Measurements from ENCODE around the gene MARK3. TPM values are rescaled to one million over a fixed set of nuclear protein-coding genes. Genes with fewer than 3 reads are reported as not detected.

The MARK3 gene
- total and polyA plus RNA-seq, 2 of the 4 experiments (the other 2 are of a cell fraction), result 78.5 to 80.5 TPM

DNA sequence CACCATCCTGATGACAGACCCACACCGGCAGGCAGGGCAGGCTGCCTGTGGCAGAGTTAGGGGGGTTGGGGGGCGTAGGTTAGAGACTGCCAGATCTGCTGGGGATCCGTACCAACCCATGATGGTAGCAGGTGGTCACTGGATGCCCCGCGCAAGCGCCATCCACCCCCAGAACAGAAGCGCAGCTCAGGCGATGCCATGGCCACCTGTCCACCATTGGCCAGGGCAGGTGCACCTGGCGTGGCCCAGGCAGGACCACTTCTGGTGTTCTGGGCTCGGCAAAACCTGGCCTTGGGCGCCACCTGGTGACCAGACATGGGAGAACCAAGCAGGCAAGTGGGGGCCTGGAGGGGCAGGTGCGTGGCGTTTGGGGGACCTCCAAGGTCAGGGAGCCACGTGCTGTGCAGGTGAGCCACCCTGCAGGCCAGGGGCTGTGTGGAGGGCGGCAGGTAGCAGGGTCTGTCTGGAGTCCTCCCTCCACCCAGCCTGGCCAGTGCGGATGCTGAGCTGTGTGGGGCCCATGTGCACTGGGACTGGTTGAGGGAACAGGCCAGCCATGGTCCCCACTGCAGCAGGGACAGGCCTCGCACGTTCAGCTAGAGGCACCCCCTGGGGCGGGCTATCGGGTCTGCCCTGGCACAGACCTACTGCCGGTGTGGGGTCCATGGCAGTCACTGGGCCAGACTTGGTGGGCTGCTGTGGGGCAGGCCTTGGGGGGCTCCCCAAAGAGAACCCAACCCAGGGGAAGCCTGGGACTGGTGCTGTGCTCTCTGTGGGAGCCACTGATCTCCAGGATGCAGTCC, 161.6 kb downstream of the MARK3 start (continued):
- TF ChIP-seq CHD1 (IDR thresholded peaks at IDR 0.05; ENCODE audit: low read depth, low read length) (no peak), RAD21 (IDR thresholded peaks at IDR 0.05; ENCODE audit: low read length) (peak; percentile 91)

DNA sequence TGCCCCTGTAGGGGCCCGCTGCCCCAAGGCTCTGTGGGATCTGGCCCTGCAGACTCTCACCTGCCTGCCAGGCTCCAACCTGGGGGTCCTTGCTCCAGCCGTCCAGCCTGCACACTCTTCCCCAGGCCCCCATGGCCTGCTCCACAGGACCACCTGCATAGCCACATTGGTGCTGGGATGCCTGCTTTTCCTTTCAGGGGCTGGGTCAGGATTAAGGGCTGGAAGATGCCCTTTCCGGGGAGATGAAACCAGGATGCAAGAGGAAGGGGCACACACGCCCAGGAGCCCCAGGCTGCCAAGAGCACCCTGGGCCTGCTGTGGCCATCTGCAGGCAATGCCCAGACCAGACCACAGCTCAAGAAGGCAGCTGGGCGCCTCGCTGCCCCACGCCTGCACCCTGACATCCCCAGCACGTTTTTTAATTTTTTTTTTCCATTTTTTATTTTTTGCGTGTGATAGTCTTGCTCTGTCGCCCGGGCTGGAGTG, 162.3 kb downstream of the MARK3 start:
- POLR2A ChIA-PET (ENCODE audit: unreplicated experiment), result no interaction called here
- WGBS, 2 experiments (ENCODE audit: extremely low coverage in 2 of 2, insufficient read length in 1 of 2), result 79% methylated on average over 6 of the region's 11 CpGs; no CpG with 5 or more reads in 1 of the 2 experiments
- TF ChIP-seq MAZ (IDR thresholded peaks at IDR 0.05; ENCODE audit: borderline replicate concordance, low read depth, low read length), result no peak
- TF ChIP-seq FOS (IDR thresholded peaks at IDR 0.05; ENCODE audit: low read depth, low read length), result no peak
- no peak for TF ChIP-seq MAFK (IDR thresholded peaks at IDR 0.05; ENCODE audit: low read depth, low read length)
- no peak for TF ChIP-seq USF2 (IDR thresholded peaks at IDR 0.05; ENCODE audit: low read depth, low read length)
- TF ChIP-seq CHD1 (IDR thresholded peaks at IDR 0.05; ENCODE audit: low read depth, low read length), result no peak
- TF ChIP-seq NFE2L2 (IDR thresholded peaks at IDR 0.05; ENCODE audit: low read depth, low read length), result no peak
- no peak for TF ChIP-seq RCOR1 (IDR thresholded peaks at IDR 0.05; ENCODE audit: insufficient replicate concordance, low read length)
- no peak for TF ChIP-seq SMC3 (IDR thresholded peaks at IDR 0.05; ENCODE audit: low read depth, low read length)
- TF ChIP-seq CTCF (conservative IDR thresholded peaks at IDR 0.05; ENCODE audit: low read depth, low read length), result no peak
- no peak for TF ChIP-seq POLR2A (IDR thresholded peaks at IDR 0.05; ENCODE audit: low read depth, low read length)
- TF ChIP-seq MXI1 (IDR thresholded peaks at IDR 0.05; ENCODE audit: borderline replicate concordance, low read depth, low read length), result no peak
- TF ChIP-seq CEBPB (IDR thresholded peaks at IDR 0.05; ENCODE audit: low read depth, low read length), result no peak
- TF ChIP-seq RFX5 (IDR thresholded peaks at IDR 0.05; ENCODE audit: low read depth, low read length), result no peak

More for the DNA sequence above, 162.3 kb downstream of the MARK3 start:
- no peak overlapping the region for H4K8ac ChIP-seq (ENCODE audit: low read depth in 2 of 2, low read length in 2 of 2)
- CTCF ChIA-PET, result interaction anchor here (1.1 kb wide), 1 partner anchor 28 kb away, joined by 3 read pairs; no protein-coding TSS in a partner anchor
- H3K4me2 ChIP-seq (ENCODE audit: low read depth, low read length), result no peak overlapping the region
- no TSS peak for BruUV-seq (replicated peaks)
- intact Hi-C loops (cut with micrococcal nuclease) (no loop called here), in situ Hi-C loops (cut with MboI; ENCODE audit: low sequenced_read_pairs) (no loop called here), dilution Hi-C loops (cut with HindIII; ENCODE audit: low sequenced_read_pairs, unreplicated experiment) (no loop called here)
- peaks cover 12% of the 10 kb centered on the region for H3K4me1 ChIP-seq (ENCODE audit: control insufficient read depth, insufficient read depth, low read length)
- H2AFZ ChIP-seq (replicated peaks; ENCODE audit: low read length, poor library complexity), result no peak overlapping the region
- DNase-seq (no peak), ATAC-seq (ENCODE audit: low read depth) (no peak)
- H4K91ac ChIP-seq (ENCODE audit: insufficient read depth, low read depth, low read length), result no peak overlapping the region
- no peak overlapping the region for H3K4me3 ChIP-seq (ENCODE audit: insufficient read depth, low read depth, low read length)
- no peaks in the 10 kb centered on the region for H3K36me3 ChIP-seq (ENCODE audit: control insufficient read depth, insufficient read depth, low read length)
- H2BK20ac ChIP-seq (ENCODE audit: low read depth, low read length), result no peak overlapping the region
- H3K9ac ChIP-seq (ENCODE audit: low read depth, low read length), result no peak overlapping the region
- H3K18ac ChIP-seq (ENCODE audit: low read depth, low read length), result no peak overlapping the region
- H2BK120ac ChIP-seq (ENCODE audit: low read depth, low read length), result no peak overlapping the region
- peaks cover 8% of the 10 kb centered on the region; the same call in 1 of the 2 replicates for H4K20me1 ChIP-seq (ENCODE audit: insufficient read depth, low read length)
- no peak overlapping the region for H3K27ac ChIP-seq (ENCODE audit: insufficient read depth, low read length)
- no peak overlapping the region for H2BK15ac ChIP-seq (ENCODE audit: low read depth, low read length)
- H2AK5ac ChIP-seq (ENCODE audit: low read depth, low read length), result no peak overlapping the region
- no peak overlapping the region for H2BK5ac ChIP-seq (ENCODE audit: low read depth, low read length, poor library complexity, severe bottlenecking)
- H3K27me3 ChIP-seq (ENCODE audit: control insufficient read depth, insufficient read depth, low read length), result no peaks in the 10 kb centered on the region
- H3K23ac ChIP-seq (ENCODE audit: low read depth, low read length), result no peak overlapping the region
- no peak overlapping the region for H3K14ac ChIP-seq (replicated peaks; ENCODE audit: low read depth, low read length)
- H2AK9ac ChIP-seq (replicated peaks; ENCODE audit: low read depth, low read length, poor library complexity), result no peak overlapping the region
- H4K5ac ChIP-seq (ENCODE audit: low read depth, low read length), result no peak overlapping the region
- no peak overlapping the region for H3K56ac ChIP-seq (ENCODE audit: extremely low read depth, insufficient read depth, low read length)
- peaks cover 0 to 10% of the 10 kb centered on the region in 2 experiments; a peak in 2 of 4 replicates for H3K79me1 ChIP-seq (ENCODE audit: low read depth in 1 of 2, low read length in 2 of 2)
- H3K4ac ChIP-seq (ENCODE audit: low read depth, low read length), result no peak overlapping the region
- peaks cover 6% of the 10 kb centered on the region; the same call in 1 of the 2 replicates for H3K9me1 ChIP-seq (ENCODE audit: insufficient read depth, low read length)
- H3K9me3 ChIP-seq (ENCODE audit: control insufficient read depth, insufficient read depth, low read length), result no peaks in the 10 kb centered on the region

Data from IMR-90 (cell line).